ENCODE results near the gene MARVELD1.

GRCh38 chr10:97669571-97669970 is 44.0 kb upstream of the MARVELD1 start:
- TF ChIP-seq, protein P1, sequence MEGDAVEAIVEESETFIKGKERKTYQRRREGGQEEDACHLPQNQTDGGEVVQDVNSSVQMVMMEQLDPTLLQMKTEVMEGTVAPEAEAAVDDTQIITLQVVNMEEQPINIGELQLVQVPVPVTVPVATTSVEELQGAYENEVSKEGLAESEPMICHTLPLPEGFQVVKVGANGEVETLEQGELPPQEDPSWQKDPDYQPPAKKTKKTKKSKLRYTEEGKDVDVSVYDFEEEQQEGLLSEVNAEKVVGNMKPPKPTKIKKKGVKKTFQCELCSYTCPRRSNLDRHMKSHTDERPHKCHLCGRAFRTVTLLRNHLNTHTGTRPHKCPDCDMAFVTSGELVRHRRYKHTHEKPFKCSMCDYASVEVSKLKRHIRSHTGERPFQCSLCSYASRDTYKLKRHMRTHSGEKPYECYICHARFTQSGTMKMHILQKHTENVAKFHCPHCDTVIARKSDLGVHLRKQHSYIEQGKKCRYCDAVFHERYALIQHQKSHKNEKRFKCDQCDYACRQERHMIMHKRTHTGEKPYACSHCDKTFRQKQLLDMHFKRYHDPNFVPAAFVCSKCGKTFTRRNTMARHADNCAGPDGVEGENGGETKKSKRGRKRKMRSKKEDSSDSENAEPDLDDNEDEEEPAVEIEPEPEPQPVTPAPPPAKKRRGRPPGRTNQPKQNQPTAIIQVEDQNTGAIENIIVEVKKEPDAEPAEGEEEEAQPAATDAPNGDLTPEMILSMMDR (IDR thresholded peaks at IDR 0.05): no peak
- TF ChIP-seq POLR2A (IDR thresholded peaks at IDR 0.05): no peak

Data from Peyer's patch (tissue), 4 donors.